Activated T-cell treated with anti-CD3 and anti-CD28 coated beads, Interleukin-2, amount 50 U/mL, for 24 hours (primary cell): ENCODE measurements around the gene PIBF1.
"Not testable (repeated sequence)": the region's sequence is repeated elsewhere in the genome, so short reads cannot be mapped to it uniquely, and the experiment has no call there.

Experiments
- DNase-seq: peaks from one replicate; pipeline ENCODE4 v3.0.0-alpha.2; 2020
- H3K27ac Mint-ChIP-seq: 2 replicates; pipeline ENCODE4 v1.8.0; 2020; ENCODE audit warnings: mild to moderate bottlenecking, mixed read lengths
- H3K27me3 Mint-ChIP-seq: 2 replicates; pipeline ENCODE4 v1.8.0; 2020; ENCODE audit warnings: mixed read lengths
- H3K36me3 Mint-ChIP-seq: 2 replicates; pipeline ENCODE4 v1.8.0; 2020; ENCODE audit warnings: low read depth, mixed read lengths
- H3K4me1 Mint-ChIP-seq: 2 replicates; pipeline ENCODE4 v1.8.0; 2020; ENCODE audit warnings: low read depth, mixed read lengths
- H3K4me3 Mint-ChIP-seq: 2 replicates; pipeline ENCODE4 v1.8.0; 2020; ENCODE audit warnings: mild to moderate bottlenecking, moderate library complexity, mixed read lengths
- H3K9me3 Mint-ChIP-seq: 2 replicates; pipeline ENCODE4 v1.8.0; 2020; ENCODE audit warnings: mixed read lengths

PIBF1 gene

DNA sequence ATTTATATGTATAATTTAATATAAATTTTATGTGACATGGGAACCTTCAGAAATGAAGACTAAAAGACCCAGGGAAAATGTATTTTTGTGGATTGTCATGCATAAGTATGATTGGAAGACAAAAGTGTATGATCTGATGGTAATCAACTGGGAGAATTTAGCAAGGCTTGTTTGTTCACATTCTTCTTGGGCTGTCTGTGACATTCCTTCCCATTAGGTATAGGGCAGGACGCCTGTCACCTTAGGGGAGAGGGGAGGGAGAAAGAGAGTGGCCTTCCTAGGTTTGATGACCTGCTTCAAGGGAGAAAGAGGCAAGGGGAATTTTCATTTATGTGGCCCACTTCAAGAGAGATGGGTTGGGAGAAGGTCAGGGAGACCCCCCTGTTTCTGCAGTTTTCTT lies 22.4 kb downstream of the PIBF1 start:
- Mint-ChIP-seq H3K27me3 (no peaks in the 10 kb centered on the region), H3K27ac (peak overlapping the region; percentile 70), H3K36me3 (peaks cover 84% of the 10 kb centered on the region), H3K4me1 (peaks cover 13% of the 10 kb centered on the region), H3K4me3 (no peak overlapping the region), H3K9me3 (no peaks in the 10 kb centered on the region)
- no peak for DNase-seq

- Mint-ChIP-seq H3K4me3 (no peak overlapping the region), H3K27me3 (no peaks in the 10 kb centered on the region), H3K9me3 (no peaks in the 10 kb centered on the region), H3K27ac (no peak overlapping the region), H3K4me1 (peaks cover 13% of the 10 kb centered on the region), H3K36me3 (peaks cover 76% of the 10 kb centered on the region)
- DNase-seq = no peak
Measured at GRCh38 chr13:72805676-72806346, 23.9 kb downstream of the PIBF1 start.

DNA sequence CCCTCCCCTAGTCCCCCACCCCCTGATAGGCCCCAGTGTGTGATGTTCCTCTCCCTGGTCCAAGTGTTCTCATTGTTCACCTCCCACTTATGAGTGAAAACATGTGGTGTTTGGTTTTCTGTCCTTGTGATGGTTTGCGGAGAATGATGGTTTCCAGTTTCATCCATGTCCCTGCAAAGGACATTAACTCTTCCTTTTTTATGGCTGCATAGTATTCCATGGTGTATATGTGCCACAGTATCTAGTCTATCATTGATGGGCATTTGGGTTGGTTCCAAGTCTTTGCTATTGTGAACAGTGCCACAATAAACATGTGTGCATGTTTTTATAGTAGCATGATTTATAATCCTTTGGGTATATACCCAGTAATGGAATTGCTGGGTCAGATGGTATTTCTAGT lies 24.6 kb downstream of the PIBF1 start:
- not testable (repeated sequence) for H3K27ac Mint-ChIP-seq, DNase-seq, H3K9me3 Mint-ChIP-seq, H3K27me3 Mint-ChIP-seq, H3K4me3 Mint-ChIP-seq
- peaks cover 12% of the 10 kb centered on the region for H3K4me1 Mint-ChIP-seq
- peaks cover 70% of the 10 kb centered on the region for H3K36me3 Mint-ChIP-seq

DNA sequence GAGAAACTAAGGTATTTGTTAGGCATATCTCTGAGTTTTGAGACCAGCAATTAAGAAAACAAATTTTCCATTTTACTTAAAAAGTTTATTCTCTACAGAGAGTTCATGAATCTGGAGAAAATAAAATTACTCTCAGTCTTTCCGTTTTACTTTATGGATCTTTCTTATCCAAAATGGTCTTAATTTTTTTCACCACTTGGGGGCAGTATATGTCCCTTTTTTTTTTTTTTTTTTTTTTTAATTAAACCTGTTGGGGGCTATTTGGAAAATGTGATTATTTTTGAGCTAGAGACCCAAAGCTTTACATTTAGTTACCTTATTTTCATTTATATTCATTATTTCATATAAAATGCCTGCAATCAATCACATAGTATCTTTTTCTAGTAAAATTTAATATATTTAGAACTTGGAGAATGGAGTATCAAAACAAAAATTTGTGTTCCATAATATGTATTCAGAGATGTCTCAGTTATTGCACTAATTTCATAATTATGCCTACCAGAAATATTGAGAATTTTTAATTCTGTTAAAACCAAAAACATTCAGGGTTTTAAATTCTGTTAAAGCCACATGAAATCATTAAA lies 27.1 kb downstream of the PIBF1 start:
- H3K27ac Mint-ChIP-seq = no peak overlapping the region

GRCh38 chr13:72820156-72820897 lies 38.4 kb downstream of the PIBF1 start:
- DNase-seq = no peak
- Mint-ChIP-seq H3K4me3 (no peak overlapping the region), H3K27ac (no peak overlapping the region), H3K9me3 (no peaks in the 10 kb centered on the region), H3K4me1 (peaks cover 8% of the 10 kb centered on the region), H3K36me3 (peaks cover 87% of the 10 kb centered on the region), H3K27me3 (no peaks in the 10 kb centered on the region)

More for the DNA sequence above, 27.1 kb downstream of the PIBF1 start:
- DNase-seq = no peak
- Mint-ChIP-seq H3K27me3 (no peaks in the 10 kb centered on the region), H3K9me3 (no peaks in the 10 kb centered on the region), H3K4me3 (no peak overlapping the region), H3K4me1 (peaks cover 6% of the 10 kb centered on the region), H3K36me3 (peaks cover 72% of the 10 kb centered on the region)

DNA sequence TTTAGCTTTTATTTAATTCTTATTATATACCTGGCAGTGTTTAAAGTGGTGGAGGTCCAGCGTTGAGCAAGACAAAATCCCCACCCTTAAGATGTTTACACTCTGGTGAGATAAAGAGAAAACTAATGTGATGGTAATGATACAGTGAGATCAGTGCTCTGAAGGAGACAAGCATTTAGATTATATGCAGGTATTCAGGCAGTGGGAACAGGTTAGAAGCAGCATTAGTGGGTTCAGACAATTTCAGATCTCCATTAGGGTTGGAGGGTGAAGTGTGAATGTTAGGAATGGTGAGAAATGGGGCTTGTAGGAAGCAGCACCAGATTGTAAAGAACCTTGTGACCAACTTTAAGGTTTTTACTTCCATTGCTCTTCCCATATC lies 39.0 kb downstream of the PIBF1 start:
- no peak for DNase-seq
- no peaks in the 10 kb centered on the region for H3K27me3 Mint-ChIP-seq
- peaks cover 84% of the 10 kb centered on the region for H3K36me3 Mint-ChIP-seq
- H3K4me3 Mint-ChIP-seq = no peak overlapping the region
- H3K27ac Mint-ChIP-seq = no peak overlapping the region
- peaks cover 9% of the 10 kb centered on the region for H3K4me1 Mint-ChIP-seq
- H3K9me3 Mint-ChIP-seq = no peaks in the 10 kb centered on the region

DNA sequence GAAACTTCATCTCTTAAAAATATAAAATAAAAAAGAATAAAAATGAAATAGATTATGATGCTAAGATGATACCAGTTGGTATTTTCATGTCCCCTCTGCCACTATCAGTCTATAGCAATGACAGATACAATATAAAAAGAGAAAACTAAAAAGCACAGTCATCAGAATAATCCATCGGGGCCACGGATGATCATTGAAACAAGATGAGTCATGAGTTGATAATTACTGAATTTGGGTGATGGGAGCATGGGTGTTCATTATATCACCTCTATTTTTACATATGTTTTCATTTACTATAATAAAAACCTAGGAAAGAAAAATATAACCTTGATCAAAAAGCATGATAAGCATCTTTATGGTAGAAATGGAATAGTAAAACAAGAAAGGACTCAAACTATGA lies 41.1 kb downstream of the PIBF1 start:
- Mint-ChIP-seq H3K9me3 (no peaks in the 10 kb centered on the region), H3K4me1 (peaks cover 12% of the 10 kb centered on the region), H3K36me3 (peaks cover 86% of the 10 kb centered on the region), H3K27ac (no peak overlapping the region), H3K4me3 (no peak overlapping the region), H3K27me3 (no peaks in the 10 kb centered on the region)
- DNase-seq = no peak

DNA sequence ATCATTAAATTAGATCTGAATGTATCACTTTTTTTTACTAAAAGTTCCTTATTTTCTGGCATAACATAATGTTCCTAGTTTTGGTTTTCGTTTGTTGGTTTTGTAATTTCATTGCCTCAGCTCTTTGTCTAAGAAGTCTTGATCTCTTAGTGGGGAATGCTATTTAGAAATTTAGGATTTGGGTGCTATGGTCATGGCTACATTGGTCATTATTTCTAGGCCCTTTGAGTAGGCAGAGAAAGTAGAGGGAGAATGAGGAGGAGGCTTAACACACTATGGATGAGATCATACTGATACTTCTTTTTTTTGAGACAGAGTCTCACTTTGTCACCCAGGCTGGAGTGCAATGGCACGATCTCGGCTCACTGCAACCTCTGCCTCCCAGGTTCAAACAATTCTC lies 41.8 kb downstream of the PIBF1 start:
- H3K9me3 Mint-ChIP-seq = no peaks in the 10 kb centered on the region
- H3K36me3 Mint-ChIP-seq = peaks cover 85% of the 10 kb centered on the region
- no peak overlapping the region for H3K4me3 Mint-ChIP-seq
- peaks cover 15% of the 10 kb centered on the region for H3K4me1 Mint-ChIP-seq
- no peak for DNase-seq
- H3K27me3 Mint-ChIP-seq = no peaks in the 10 kb centered on the region
- H3K27ac Mint-ChIP-seq = peak overlapping the region; percentile 22

DNA sequence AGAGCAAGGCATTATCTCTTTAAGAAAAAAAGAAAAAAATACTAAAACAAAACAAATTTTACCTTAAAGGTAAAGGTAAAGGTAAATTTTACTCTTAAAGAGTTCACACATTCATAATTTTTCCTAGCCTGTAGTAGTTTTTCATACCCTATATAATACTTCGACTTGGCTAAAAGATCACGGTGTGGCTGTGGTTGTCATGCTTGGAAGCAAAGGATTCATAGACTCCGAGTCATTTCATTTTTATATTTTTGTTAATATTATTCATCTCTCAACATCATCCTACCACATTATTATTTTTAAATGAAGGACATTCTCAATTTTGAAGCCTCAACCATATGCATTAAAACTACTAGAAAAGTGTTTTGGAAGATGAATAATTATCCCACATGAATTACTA lies 52.7 kb downstream of the PIBF1 start:
- H3K36me3 Mint-ChIP-seq = peaks cover 77% of the 10 kb centered on the region
- H3K4me1 Mint-ChIP-seq = peaks cover 22% of the 10 kb centered on the region
- H3K27me3 Mint-ChIP-seq = no peaks in the 10 kb centered on the region
- no peak overlapping the region for H3K4me3 Mint-ChIP-seq
- H3K9me3 Mint-ChIP-seq = no peaks in the 10 kb centered on the region
- DNase-seq = no peak
- H3K27ac Mint-ChIP-seq = no peak overlapping the region

DNA sequence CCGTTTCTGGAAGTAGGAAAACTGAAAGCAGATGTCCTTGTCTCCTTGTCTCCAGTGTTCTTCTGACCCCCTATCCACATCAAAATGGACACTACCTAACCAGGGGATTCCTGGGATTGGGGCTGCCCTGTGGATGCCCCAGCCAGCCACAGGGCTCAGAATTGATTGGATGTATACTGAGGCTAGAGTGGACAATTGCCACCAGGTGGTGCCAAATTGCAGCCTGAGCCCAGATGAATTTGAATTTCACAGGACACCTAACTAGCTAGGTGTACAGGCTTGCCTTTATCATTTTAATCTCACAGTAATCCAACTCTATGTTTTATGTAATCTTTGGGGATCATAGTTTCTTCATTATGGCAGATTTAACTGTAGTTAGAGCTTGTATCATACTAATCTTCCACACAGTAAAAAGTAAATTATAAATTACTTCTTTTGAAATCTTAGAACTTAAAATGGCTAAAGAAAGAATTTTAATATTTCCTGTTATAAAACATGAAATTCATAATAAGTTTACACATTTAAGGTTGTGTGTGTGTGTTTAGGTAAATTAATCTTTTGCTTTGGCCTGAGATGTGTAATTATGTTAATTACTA lies 58.0 kb downstream of the PIBF1 start:
- no peak overlapping the region for H3K4me3 Mint-ChIP-seq
- H3K4me1 Mint-ChIP-seq = peaks cover 3% of the 10 kb centered on the region
- H3K27ac Mint-ChIP-seq = no peak overlapping the region
- no peaks in the 10 kb centered on the region for H3K9me3 Mint-ChIP-seq
- peak; percentile 51 for DNase-seq
- no peaks in the 10 kb centered on the region for H3K27me3 Mint-ChIP-seq
- peaks cover 69% of the 10 kb centered on the region for H3K36me3 Mint-ChIP-seq

- Mint-ChIP-seq H3K4me1 (peaks cover 3% of the 10 kb centered on the region), H3K9me3 (no peaks in the 10 kb centered on the region), H3K27me3 (no peaks in the 10 kb centered on the region), H3K36me3 (peaks cover 80% of the 10 kb centered on the region), H3K27ac (no peak overlapping the region), H3K4me3 (no peak overlapping the region)
- no peak for DNase-seq
Measured at GRCh38 chr13:72842991-72843390, 61.1 kb downstream of the PIBF1 start.

DNA sequence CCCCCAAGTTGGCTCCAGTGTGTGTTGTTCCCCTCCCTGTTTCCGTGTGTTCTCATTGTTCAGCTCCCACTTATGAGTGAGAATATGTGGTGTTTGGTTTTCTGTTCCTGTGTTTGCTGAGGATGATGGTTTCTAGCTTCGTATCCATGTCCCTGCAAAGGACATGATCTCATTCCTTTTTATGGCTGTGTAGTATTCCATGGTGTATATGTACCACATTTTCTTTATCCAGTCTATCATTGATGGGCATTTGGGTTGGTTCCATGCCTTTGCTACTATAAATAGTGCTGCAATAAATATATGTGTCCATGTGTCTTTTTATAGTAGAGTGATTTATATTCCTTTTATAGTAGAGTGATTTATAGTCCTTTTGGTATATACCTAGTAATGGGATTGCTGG lies 63.2 kb downstream of the PIBF1 start:
- not testable (repeated sequence) for DNase-seq, H3K4me1 Mint-ChIP-seq, H3K9me3 Mint-ChIP-seq, H3K4me3 Mint-ChIP-seq, H3K27ac Mint-ChIP-seq, H3K27me3 Mint-ChIP-seq
- peaks cover 79% of the 10 kb centered on the region for H3K36me3 Mint-ChIP-seq

- no peaks in the 10 kb centered on the region for H3K27me3 Mint-ChIP-seq
- DNase-seq = no peak
- H3K9me3 Mint-ChIP-seq = no peaks in the 10 kb centered on the region
- H3K4me3 Mint-ChIP-seq = no peak overlapping the region
- H3K27ac Mint-ChIP-seq = no peak overlapping the region
- H3K4me1 Mint-ChIP-seq = peaks cover 1% of the 10 kb centered on the region
- peaks cover 87% of the 10 kb centered on the region for H3K36me3 Mint-ChIP-seq
Measured at GRCh38 chr13:72849571-72849970, 67.6 kb downstream of the PIBF1 start.

DNA sequence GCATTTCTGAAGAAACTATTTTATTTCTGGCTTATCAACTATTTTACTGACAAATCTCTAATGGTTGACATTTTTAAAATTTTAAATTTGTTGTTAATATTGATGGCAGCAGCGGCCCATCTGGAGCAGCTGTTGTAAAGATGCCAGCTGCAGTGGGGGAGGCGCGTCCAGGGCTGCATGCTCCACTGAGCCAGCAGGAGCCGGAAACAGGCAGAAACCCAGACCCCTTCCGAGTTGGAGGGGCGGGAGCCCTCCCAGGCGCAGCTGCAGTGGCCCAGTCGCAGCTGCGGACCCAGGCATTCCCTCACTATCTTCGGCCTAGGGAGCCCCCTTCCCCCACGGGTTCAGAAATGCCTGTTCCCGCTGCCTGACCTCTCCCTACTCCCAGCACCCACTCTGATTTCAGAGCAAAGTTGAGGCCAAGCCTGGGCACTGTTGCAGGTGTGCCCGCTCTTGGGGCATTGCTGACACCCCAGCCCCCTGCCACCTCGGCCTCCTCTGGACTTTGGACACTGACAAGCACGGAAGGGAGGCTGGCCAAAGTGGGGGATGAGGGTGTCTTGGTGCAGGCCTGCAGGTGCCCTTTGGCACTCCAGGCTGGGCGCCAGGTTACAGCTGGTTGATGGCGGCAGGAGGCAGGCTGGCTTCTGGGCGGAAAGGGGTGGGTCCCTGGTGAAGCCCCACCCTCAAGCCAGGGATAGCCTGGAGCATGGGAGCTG lies 69.2 kb downstream of the PIBF1 start:
- Mint-ChIP-seq H3K4me3 (no peak overlapping the region), H3K9me3 (no peaks in the 10 kb centered on the region), H3K27me3 (no peaks in the 10 kb centered on the region), H3K36me3 (peaks cover 84% of the 10 kb centered on the region), H3K27ac (no peak overlapping the region), H3K4me1 (peaks cover 1% of the 10 kb centered on the region)
- DNase-seq = no peak
